ENCODE measurements around the gene PLCH1. TPM values are rescaled to one million over a fixed set of nuclear protein-coding genes. Genes with fewer than 3 reads are reported as not detected.

The PLCH1 gene
- total RNA-seq, 2 experiments from 2014 or later, result 0.06 TPM; not detected in 1

DNA sequence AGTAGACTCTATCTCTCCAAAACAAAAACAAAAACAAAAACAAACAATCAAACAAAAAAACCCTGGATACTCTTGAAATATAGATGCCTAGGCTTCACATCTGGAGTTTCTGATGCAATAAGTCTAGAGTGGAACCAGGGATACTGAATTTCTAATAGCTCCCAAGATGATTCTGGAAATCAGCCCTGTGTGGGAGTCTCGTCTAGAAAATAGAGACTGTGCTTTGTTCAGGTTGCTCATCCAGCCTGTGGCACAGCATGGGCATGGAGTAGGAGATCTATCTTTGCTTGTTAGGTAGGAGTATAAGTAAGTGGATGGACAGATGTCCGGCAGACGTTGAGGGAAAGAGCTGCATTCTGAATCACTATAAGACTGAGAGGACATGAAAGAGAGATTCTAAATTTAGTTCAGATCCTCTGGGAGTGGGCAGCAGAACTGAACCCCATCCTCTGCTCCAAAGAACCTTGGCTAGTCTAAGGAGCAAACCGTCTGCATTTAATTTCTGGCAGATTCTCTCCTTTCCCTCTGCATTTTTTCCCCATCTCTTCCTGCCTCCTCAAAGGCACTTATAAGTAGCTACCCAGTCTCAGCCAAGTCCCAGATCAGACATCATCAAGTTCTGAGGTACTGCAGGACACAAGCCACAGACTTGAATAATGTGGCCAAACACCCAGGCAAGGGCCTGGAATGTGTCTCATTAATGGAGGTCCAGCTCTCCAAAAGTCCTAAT lies 358.8 kb downstream of the PLCH1 start:
- TF ChIP-seq EZH2phosphoT487 (IDR thresholded peaks at IDR 0.05; ENCODE audit: borderline replicate concordance, low read depth, low read length), result no peak
- no peak for TF ChIP-seq CTCF (conservative IDR thresholded peaks at IDR 0.05; ENCODE audit: low read length)

GRCh38 chr3:155382396-155383042 lies 362.4 kb downstream of the PLCH1 start:
- Histone ChIP-seq H3K4me2 (ENCODE audit: low read length) (no peak overlapping the region), H3K27ac (ENCODE audit: low read depth, low read length, poor library complexity, severe bottlenecking) (no peak overlapping the region), H3K4me3 (ENCODE audit: low read depth, low read length, poor library complexity, severe bottlenecking) (no peak overlapping the region), H2AFZ (ENCODE audit: low read length) (no peak overlapping the region), H3K36me3 (ENCODE audit: insufficient read depth, low read length) (no peaks in the 10 kb centered on the region), H4K20me1 (ENCODE audit: insufficient read depth, low read length) (no peaks in the 10 kb centered on the region), H3K79me2 (ENCODE audit: insufficient read depth, low read depth, low read length) (no peaks in the 10 kb centered on the region), H3K9me2 (ENCODE audit: insufficient read depth, low read length) (no peaks in the 10 kb centered on the region), H3K4me1 (ENCODE audit: insufficient read depth, low read length, poor library complexity, severe bottlenecking) (no peaks in the 10 kb centered on the region), H3K9me3 (ENCODE audit: low read length) (no peaks in the 10 kb centered on the region)
- ChIA-PET CTCF (ENCODE audit: unreplicated experiment) (no interaction called here), POLR2A (interaction anchor here (1.6 kb wide), 1 partner anchor 11 kb away, joined by 5 read pairs; no protein-coding TSS in a partner anchor)
- intact Hi-C loops (cut with micrococcal nuclease; ENCODE audit: unreplicated experiment), result loop anchor here (2.0 kb wide), 1 partner anchor 318 kb away; no protein-coding TSS in a partner anchor
- no TSS peak for BruUV-seq (replicated peaks)
- peak; percentile 86 for TF ChIP-seq CTCF (conservative IDR thresholded peaks at IDR 0.05; ENCODE audit: low read length)
- no peak for TF ChIP-seq EZH2phosphoT487 (IDR thresholded peaks at IDR 0.05; ENCODE audit: borderline replicate concordance, low read depth, low read length)
- DNase-seq (ENCODE audit: low spot score), result peak; percentile 53

More for the DNA sequence above, 358.8 kb downstream of the PLCH1 start:
- Histone ChIP-seq H3K9me2 (ENCODE audit: insufficient read depth, low read length) (no peaks in the 10 kb centered on the region), H4K20me1 (ENCODE audit: insufficient read depth, low read length) (no peaks in the 10 kb centered on the region), H3K4me1 (ENCODE audit: insufficient read depth, low read length, poor library complexity, severe bottlenecking) (no peaks in the 10 kb centered on the region), H3K4me2 (ENCODE audit: low read length) (no peak overlapping the region), H3K36me3 (ENCODE audit: insufficient read depth, low read length) (no peaks in the 10 kb centered on the region), H2AFZ (ENCODE audit: low read length) (no peak overlapping the region), H3K27ac (ENCODE audit: low read depth, low read length, poor library complexity, severe bottlenecking) (no peak overlapping the region), H3K9me3 (ENCODE audit: low read length) (no peaks in the 10 kb centered on the region), H3K4me3 (ENCODE audit: low read depth, low read length, poor library complexity, severe bottlenecking) (no peak overlapping the region), H3K79me2 (ENCODE audit: insufficient read depth, low read depth, low read length) (no peaks in the 10 kb centered on the region)
- intact Hi-C loops (cut with micrococcal nuclease; ENCODE audit: unreplicated experiment), result no loop called here
- ChIA-PET CTCF (ENCODE audit: unreplicated experiment) (no interaction called here), POLR2A (interaction anchor here (0.6 kb wide), 1 partner anchor 447 kb away, joined by 4 read pairs; no protein-coding TSS in a partner anchor)
- BruUV-seq (replicated peaks), result no TSS peak
- no peak for DNase-seq (ENCODE audit: low spot score)

DNA sequence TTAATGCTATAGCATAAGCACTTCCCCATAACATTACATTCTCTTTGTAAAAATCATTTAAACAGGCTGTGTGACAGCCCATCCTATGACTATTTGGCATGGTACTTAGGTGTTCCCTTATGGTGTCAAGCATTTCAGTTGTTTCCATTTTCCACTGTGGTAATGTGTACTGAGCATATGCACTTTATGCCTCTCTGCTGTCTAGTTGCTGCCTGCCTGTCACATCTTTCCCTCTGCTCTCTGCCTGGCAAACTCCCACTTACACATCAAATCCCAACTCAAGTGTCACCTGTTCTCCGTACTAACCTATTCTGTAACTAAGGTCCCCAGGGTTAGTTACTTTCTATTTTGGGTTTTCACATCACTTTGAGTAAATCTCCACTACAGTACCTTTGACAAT lies 367.0 kb downstream of the PLCH1 start:
- no peaks in the 10 kb centered on the region for H3K79me2 ChIP-seq (ENCODE audit: insufficient read depth, low read depth, low read length)
- CTCF ChIA-PET (ENCODE audit: unreplicated experiment), result no interaction called here
- H3K4me3 ChIP-seq (ENCODE audit: low read depth, low read length, poor library complexity, severe bottlenecking), result no peak overlapping the region
- no peaks in the 10 kb centered on the region for H4K20me1 ChIP-seq (ENCODE audit: insufficient read depth, low read length)
- no TSS peak for BruUV-seq (replicated peaks)
- no peak overlapping the region for H2AFZ ChIP-seq (ENCODE audit: low read length)
- TF ChIP-seq CTCF (conservative IDR thresholded peaks at IDR 0.05; ENCODE audit: low read length), result no peak
- TF ChIP-seq EZH2phosphoT487 (IDR thresholded peaks at IDR 0.05; ENCODE audit: borderline replicate concordance, low read depth, low read length), result no peak
- DNase-seq (ENCODE audit: low spot score), result no peak
- no peak overlapping the region for H3K27ac ChIP-seq (ENCODE audit: low read depth, low read length, poor library complexity, severe bottlenecking)
- no peaks in the 10 kb centered on the region for H3K9me3 ChIP-seq (ENCODE audit: low read length)
- intact Hi-C loops (cut with micrococcal nuclease; ENCODE audit: unreplicated experiment), result no loop called here
- no peaks in the 10 kb centered on the region for H3K4me1 ChIP-seq (ENCODE audit: insufficient read depth, low read length, poor library complexity, severe bottlenecking)
- POLR2A ChIA-PET, result no interaction called here
- H3K36me3 ChIP-seq (ENCODE audit: insufficient read depth, low read length), result no peaks in the 10 kb centered on the region
- no peaks in the 10 kb centered on the region for H3K9me2 ChIP-seq (ENCODE audit: insufficient read depth, low read length)
- no peak overlapping the region for H3K4me2 ChIP-seq (ENCODE audit: low read length)

All from OCI-LY7 (cell line).